Adrenal gland (tissue), 12 donors: Measurements from ENCODE around the gene JOSD2. TPM values are rescaled to one million over a fixed set of nuclear protein-coding genes. Genes with fewer than 3 reads are reported as not detected.

Experiments
- DNase-seq, 7 donors: peaks; one replicate each; pipeline ENCODE4 v3.0.0-alpha.2; 2019 to 2020
- H3K27ac ChIP-seq, 5 donors: fragments of 200-600 bp; sonication (generic) in 4 of 5; 1 replicate in 3 of 5; 2 replicates in 2 of 5; pipeline versions ENCODE4 v1.5.1 to v1.8.0; 2016 to 2020; ENCODE audit warnings: mild to moderate bottlenecking in 1 of 5
- H3K27me3 ChIP-seq: fragments of 200-600 bp; 2 replicates; pipeline ENCODE4 v1.8.0; 2021
- H3K36me3 ChIP-seq, 2 donors: fragments of 200-600 bp; replicated peaks in 1 of 2; 1 replicate in 1 of 2; 2 replicates in 1 of 2; pipeline versions ENCODE4 v1.5.1 to v1.8.0; 2018 to 2022
- H3K4me1 ChIP-seq, 2 donors: fragments of 200-600 bp; replicated peaks in 1 of 2; 1 replicate in 1 of 2; 2 replicates in 1 of 2; pipeline versions ENCODE4 v1.5.1 to v1.8.0; 2018 to 2021
- H3K4me3 ChIP-seq, 4 donors: fragments of 200-600 bp; sonication (generic) in 3 of 4; one replicate each; pipeline ENCODE4 v1.5.1; 2016 to 2018
- H3K9me3 ChIP-seq, 3 donors: fragments of 200-600 bp; sonication (generic) in 1 of 3; replicated peaks in 1 of 3; 1 replicate in 2 of 3; 2 replicates in 1 of 3; pipeline versions ENCODE4 v1.5.1 to v1.8.0; 2016 to 2021
- POLR2A ChIP-seq, 2 donors: fragments of 450-650 bp; IDR thresholded peaks; one replicate each; pipeline ENCODE4 v1.6.1; 2017; ENCODE audit warnings: antibody characterized with exemption in 2 of 2, mild to moderate bottlenecking in 2 of 2, moderate library complexity in 1 of 2
- WGBS, 4 donors: extraction: QIAGEN DNeasy Blood & Tissue Kit in 2 of 4; methylation state at CpG; one replicate each; pipeline versions ENCODE4 v1.1.5 to v1.1.7; 2013 to 2017; 5-methylcytosine and 5-hydroxymethylcytosine counted together
- intact Hi-C, 2 donors: fragments of 100-400 bp; cut with DNase I; formaldehyde crosslinking; loops; one replicate each; pipeline versions ENCODE4 v1.14.1 to v1.15.0; 2022 to 2023
- polyA plus RNA-seq, 3 donors: library from polyadenylated mRNA; stranded (reverse); fragments of 200-250 nt in 2 of 3; fragments of 350-450 nt in 1 of 3; fragmentation: Illumina TruSeq in 1 of 3; extraction: RNeasy Lipid Tissue Mini Kit (QIAGEN cat#74804) in 1 of 3; gene quantifications; one replicate each; pipeline ENCODE4 v1.2.3, GENCODE V29; 2013 to 2014
- total RNA-seq, 9 donors: library from RNA; depleted of rRNA in 4 of 9; stranded (reverse); fragments of >200 nt in 4 of 9; fragments of 120-200 nt in 1 of 9; fragmentation: NEBNext Ultra II Directional in 1 of 9; extraction: Animal tissue kit (Norgen Biotek cat#: 25700) in 1 of 9; gene quantifications; one replicate each; pipeline versions ENCODE4 v1.1.0 to v1.2.4, GENCODE V29; 2013 to 2023
- TF ChIP-seq, protein P1 (sequence below), 6 experiments: fragments of 450-650 bp in 4 of 6; fragments of 200-600 bp in 2 of 6; sonication (generic) in 1 of 6; IDR thresholded peaks; 1 replicate in 5 of 6; 2 replicates in 1 of 6; pipeline versions ENCODE4 v1.5.1 to v1.8.0; 2016 to 2021; ENCODE audit warnings: antibody characterized with exemption in 6 of 6, mild to moderate bottlenecking in 2 of 6, moderate library complexity in 1 of 6
- donor health status: healthy with polysubstance abuse.
- donor health status: Bipolar disorder and iron deficiency.
- donor health status: DM: yes; HTN: yes; CAD: no.
- donor health status: DM: no; HTN: no; CAD: no.
- donor health status: DM: no; HTN: no; CAD: no.
- donor health status: DM: yes; HTN: yes; CAD: no.

Gene JOSD2
- total and polyA plus RNA-seq, 12 donors = 1.2 to 70.9 (median 36.6) TPM

DNA sequence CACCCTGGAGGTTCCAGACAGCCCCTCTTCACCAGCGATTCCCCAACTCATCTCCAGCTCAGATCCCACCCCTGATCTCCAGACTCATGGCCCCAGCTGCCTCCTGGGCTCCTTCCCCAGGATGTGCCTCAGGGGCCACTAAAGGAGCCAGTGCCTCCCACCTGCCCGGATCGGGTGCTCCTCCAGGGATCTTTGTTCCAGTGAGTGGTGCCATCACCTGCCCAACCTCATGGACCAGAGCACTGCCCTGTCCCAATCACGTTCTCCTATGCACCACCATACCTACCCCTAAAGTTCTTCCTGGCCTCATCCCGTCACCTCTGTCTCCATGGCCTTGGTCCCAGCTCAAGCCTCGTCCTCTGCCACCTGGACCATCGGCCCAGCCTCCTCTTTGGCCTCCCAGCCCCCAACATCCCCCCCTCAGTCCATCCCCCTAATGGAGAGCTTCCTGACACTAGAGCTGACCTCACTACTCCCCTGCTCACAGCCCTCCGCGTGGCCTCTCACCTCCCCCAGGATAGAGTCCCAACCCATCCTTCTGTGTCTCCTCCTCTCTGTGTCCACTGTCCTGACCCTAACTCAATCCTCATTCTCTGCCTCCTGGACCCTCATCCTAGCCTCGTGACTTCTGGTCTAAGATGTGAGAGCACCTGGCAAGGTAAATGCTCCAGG, 25.6 kb downstream of the JOSD2 start:
- H3K4me1 ChIP-seq = no peaks in the 10 kb centered on the region
- peaks cover 0 to 25% of the 10 kb centered on the region in 2 donors for H3K36me3 ChIP-seq
- TF ChIP-seq, protein P1, sequence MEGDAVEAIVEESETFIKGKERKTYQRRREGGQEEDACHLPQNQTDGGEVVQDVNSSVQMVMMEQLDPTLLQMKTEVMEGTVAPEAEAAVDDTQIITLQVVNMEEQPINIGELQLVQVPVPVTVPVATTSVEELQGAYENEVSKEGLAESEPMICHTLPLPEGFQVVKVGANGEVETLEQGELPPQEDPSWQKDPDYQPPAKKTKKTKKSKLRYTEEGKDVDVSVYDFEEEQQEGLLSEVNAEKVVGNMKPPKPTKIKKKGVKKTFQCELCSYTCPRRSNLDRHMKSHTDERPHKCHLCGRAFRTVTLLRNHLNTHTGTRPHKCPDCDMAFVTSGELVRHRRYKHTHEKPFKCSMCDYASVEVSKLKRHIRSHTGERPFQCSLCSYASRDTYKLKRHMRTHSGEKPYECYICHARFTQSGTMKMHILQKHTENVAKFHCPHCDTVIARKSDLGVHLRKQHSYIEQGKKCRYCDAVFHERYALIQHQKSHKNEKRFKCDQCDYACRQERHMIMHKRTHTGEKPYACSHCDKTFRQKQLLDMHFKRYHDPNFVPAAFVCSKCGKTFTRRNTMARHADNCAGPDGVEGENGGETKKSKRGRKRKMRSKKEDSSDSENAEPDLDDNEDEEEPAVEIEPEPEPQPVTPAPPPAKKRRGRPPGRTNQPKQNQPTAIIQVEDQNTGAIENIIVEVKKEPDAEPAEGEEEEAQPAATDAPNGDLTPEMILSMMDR (IDR thresholded peaks at IDR 0.05) = no peak
- no peak for TF ChIP-seq POLR2A (IDR thresholded peaks at IDR 0.05)
- H3K9me3 ChIP-seq = no peaks in the 10 kb centered on the region
- H3K27ac ChIP-seq = no peak overlapping the region
- WGBS, 4 donors = 81 to 84% (median 83%) methylated on average over 9 to 10 of the region's 10 CpGs
- no peak overlapping the region for H3K4me3 ChIP-seq
- intact Hi-C loops = no loop called here
- DNase-seq = no peak
- peaks cover 12% of the 10 kb centered on the region for H3K27me3 ChIP-seq

DNA sequence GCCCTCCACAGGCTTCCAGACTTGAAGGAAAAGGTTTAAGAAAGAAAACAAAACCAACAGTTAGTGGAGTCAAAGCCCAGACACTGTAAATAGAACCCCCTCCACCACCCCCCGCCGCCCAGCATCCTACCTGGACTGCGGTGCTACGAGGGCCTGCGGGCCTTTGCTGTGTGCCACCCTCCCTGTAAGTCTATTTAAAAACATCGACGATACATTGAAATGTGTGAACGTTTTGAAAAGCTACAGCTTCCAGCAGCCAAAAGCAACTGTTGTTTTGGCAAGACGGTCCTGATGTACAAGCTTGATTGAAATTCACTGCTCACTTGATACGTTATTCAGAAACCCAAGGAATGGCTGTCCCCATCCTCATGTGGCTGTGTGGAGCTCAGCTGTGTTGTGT, 28.1 kb downstream of the JOSD2 start:
- Histone ChIP-seq H3K4me3 (no peak overlapping the region), H3K4me1 (peaks cover 0 to 1% of the 10 kb centered on the region in 2 donors), H3K27ac (no peak overlapping the region), H3K27me3 (peaks cover 12% of the 10 kb centered on the region), H3K36me3 (peaks cover 0 to 50% of the 10 kb centered on the region in 2 donors), H3K9me3 (no peaks in the 10 kb centered on the region)
- intact Hi-C loops = no loop called here
- no peak for DNase-seq
- TF ChIP-seq, protein P1 (IDR thresholded peaks at IDR 0.05) = no peak
- TF ChIP-seq POLR2A (IDR thresholded peaks at IDR 0.05) = no peak
- 87 to 90% (median 88%) methylated on average over 10 of the region's 10 CpGs for WGBS, 4 donors

DNA sequence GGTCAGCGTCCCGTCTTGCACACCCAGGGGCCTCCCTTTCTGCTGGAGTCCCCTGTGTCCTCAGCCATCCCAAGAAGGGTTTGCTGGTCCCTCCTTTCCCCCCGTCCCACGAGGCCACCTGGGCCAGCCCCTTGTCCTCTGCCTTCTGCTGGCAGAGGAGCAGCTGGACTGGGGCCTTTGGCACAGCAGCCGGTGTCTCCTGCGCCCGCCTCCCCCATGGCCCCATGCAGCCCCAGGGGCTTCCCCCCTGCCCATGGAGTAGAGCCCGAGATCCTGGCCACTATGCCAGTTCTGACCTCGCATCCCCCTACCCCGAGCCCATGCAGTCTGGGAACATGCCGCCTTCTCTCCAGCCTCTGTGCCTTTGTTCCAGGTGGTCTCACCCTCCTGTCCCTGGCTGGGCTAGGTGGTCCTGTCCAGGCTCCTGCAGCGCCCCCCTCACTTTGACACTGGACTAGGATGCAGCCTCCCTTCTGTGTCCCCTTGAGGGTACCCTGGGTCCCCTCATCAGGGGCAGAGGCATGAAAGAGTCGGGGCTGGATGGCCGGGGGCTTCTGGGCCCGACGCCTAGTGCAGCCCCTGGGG, 28.6 kb downstream of the JOSD2 start:
- no peak for TF ChIP-seq POLR2A (IDR thresholded peaks at IDR 0.05)
- TF ChIP-seq, protein P1 (IDR thresholded peaks at IDR 0.05) = no peak
- Histone ChIP-seq H3K9me3 (no peaks in the 10 kb centered on the region), H3K36me3 (peaks cover 0 to 50% of the 10 kb centered on the region in 2 donors), H3K4me3 (no peak overlapping the region), H3K27ac (no peak overlapping the region), H3K4me1 (peaks cover 4 to 7% of the 10 kb centered on the region in 2 donors), H3K27me3 (peaks cover 7% of the 10 kb centered on the region)
- WGBS, 4 donors = 85 to 96% (median 88%) methylated on average over 5 to 16 of the region's 16 CpGs
- no peak for DNase-seq
- intact Hi-C loops = no loop called here

DNA sequence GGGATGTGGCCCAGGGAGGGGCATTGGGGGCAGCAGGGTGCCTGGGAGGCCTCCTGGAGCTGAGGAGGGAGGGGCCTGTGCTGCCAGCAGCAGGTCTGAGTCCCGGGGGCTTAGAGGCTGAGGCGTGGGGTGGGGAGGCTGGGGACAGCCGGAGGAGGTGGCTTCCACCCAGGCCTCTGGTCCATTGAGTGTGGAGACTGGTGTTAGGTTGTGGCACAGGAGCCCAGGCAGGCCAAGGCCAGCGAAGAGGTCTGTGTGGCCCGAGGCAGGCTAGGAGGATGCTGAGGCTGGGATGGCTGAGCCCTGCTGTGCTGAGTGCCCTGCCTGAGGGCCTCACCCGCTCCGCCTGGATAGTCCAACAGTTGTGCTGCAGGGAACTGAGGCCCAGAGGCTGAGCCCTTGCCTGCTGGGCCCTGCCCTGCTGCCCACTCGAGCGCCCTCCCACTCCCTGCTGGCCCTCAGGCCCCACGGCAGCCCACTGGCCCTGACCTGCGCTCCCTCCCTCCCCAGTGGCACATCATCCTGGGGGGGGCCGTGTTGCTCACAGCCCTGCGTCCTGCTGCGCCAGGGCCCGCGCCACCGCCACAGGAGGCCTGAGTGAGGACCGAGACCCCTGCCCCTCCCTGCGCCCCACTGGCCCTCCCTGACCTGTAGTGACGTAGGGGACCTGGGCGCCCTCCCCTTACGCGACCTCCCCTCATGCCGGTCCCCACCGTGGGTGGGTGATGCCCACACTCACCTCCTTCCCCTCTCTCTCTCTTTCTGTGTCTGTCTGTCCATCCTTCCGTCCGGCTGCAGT, 29.4 kb downstream of the JOSD2 start:
- Histone ChIP-seq H3K4me1 (peaks cover 9 to 12% of the 10 kb centered on the region in 2 donors), H3K36me3 (peaks cover 0 to 50% of the 10 kb centered on the region in 2 donors), H3K27me3 (no peaks in the 10 kb centered on the region), H3K4me3 (no peak overlapping the region), H3K27ac (no peak overlapping the region), H3K9me3 (no peaks in the 10 kb centered on the region)
- TF ChIP-seq POLR2A (IDR thresholded peaks at IDR 0.05) = no peak
- TF ChIP-seq, protein P1 (IDR thresholded peaks at IDR 0.05) = no peak
- WGBS, 4 donors = 92 to 94% (median 93%) methylated on average over 11 to 27 of the region's 27 CpGs
- intact Hi-C loops = no loop called here
- no peak for DNase-seq
